Glomerular endothelial cell (primary cell): ENCODE measurements around the gene LCN9. TPM values are rescaled to one million over a fixed set of nuclear protein-coding genes. Genes with fewer than 3 reads are reported as not detected.

Source experiments
- DNase-seq: peaks from one replicate; pipeline ENCODE4 v3.0.0-alpha.2; 2011; ENCODE audit warnings: low read depth, low spot score; ENCODE audit errors: extremely low read depth
- total RNA-seq: library from RNA; depleted of rRNA; stranded (reverse); fragments of >200 nt; gene quantifications from 2 replicates; pipeline ENCODE4 v1.2.3, GENCODE V29; 2015

Gene LCN9
- total RNA-seq, 1 donor from 2014 or later = not detected

GRCh38 chr9:135715056-135715595, 52.0 kb downstream of the LCN9 start:
- DNase-seq = no peak

- no peak for DNase-seq
Measured at GRCh38 chr9:135716045-135716444, 52.9 kb downstream of the LCN9 start.

Other genes with a start within 250 kb of the LCN9 start
- 16.4 and 19.8 TPM in 2 replicates for gene PPP1R26, start 183.5 kb upstream of the LCN9 start, total RNA-seq
- gene MRPS2, start 162.6 kb upstream of the LCN9 start, total RNA-seq = 47.2 and 52.0 TPM in 2 replicates
- gene LCN1, start 141.9 kb upstream of the LCN9 start, total RNA-seq = not detected in 2 replicates
- not detected in 2 replicates for gene OBP2A, start 117.2 kb upstream of the LCN9 start, total RNA-seq
- not detected in 2 replicates for gene PAEP, start 101.6 kb upstream of the LCN9 start, total RNA-seq
- gene GLT6D1, start 23.8 kb upstream of the LCN9 start, total RNA-seq = not detected in 2 replicates
- 0.39 TPM in 1 of 2 replicates, not detected in the other for gene SOHLH1, start 36.2 kb downstream of the LCN9 start, total RNA-seq
- gene KCNT1, start 38.9 kb downstream of the LCN9 start, total RNA-seq = not detected in 2 replicates
- 22.1 and 37.7 TPM in 2 replicates for gene CAMSAP1, start 244.2 kb downstream of the LCN9 start, total RNA-seq